ENCODE data around the gene HPCAL1. TPM values are rescaled to one million over a fixed set of nuclear protein-coding genes. Genes with fewer than 3 reads are reported as not detected.
A peak's percentile ranks its signal among the peaks of the same experiment; 100 is the strongest.

The HPCAL1 gene
- total and polyA plus RNA-seq, 8 donors: 58.1 to 108 (median 72.1) TPM

DNA sequence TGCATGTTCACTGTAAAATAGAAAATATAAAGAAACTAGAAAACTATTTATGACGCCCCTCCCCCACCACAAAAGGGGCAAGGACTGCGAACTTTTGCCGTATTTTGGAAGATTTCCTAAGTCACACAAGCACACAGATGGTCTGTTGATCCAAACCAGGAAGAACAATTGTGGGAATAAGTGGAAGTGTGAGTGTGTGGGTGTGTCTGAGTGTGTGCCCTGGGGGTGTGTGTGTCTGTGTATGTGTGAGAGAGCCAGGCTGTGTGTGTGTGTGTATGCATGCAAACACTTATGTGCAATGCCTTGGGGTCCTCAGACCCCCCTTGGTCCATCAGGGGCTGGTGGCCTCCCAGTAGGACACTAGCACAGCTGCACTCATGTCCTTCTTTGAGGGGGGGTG is 43.1 kb downstream of the HPCAL1 start:
- ATAC-seq: no peak
- intact Hi-C loops (cut with DNase I): no loop called here
- DNase-seq: peak in 1 of 4 donors; percentile 3
- no peaks in the 10 kb centered on the region for H3K36me3 ChIP-seq
- TF ChIP-seq, protein P1, sequence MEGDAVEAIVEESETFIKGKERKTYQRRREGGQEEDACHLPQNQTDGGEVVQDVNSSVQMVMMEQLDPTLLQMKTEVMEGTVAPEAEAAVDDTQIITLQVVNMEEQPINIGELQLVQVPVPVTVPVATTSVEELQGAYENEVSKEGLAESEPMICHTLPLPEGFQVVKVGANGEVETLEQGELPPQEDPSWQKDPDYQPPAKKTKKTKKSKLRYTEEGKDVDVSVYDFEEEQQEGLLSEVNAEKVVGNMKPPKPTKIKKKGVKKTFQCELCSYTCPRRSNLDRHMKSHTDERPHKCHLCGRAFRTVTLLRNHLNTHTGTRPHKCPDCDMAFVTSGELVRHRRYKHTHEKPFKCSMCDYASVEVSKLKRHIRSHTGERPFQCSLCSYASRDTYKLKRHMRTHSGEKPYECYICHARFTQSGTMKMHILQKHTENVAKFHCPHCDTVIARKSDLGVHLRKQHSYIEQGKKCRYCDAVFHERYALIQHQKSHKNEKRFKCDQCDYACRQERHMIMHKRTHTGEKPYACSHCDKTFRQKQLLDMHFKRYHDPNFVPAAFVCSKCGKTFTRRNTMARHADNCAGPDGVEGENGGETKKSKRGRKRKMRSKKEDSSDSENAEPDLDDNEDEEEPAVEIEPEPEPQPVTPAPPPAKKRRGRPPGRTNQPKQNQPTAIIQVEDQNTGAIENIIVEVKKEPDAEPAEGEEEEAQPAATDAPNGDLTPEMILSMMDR (IDR thresholded peaks at IDR 0.05): no peak
- no peak overlapping the region for H3K27ac ChIP-seq
- no peaks in the 10 kb centered on the region for H3K27me3 ChIP-seq
- peaks cover 20 to 88% of the 10 kb centered on the region in 2 donors for H3K4me1 ChIP-seq
- no peaks in the 10 kb centered on the region for H3K9me3 ChIP-seq
- no peak overlapping the region for H3K4me3 ChIP-seq

DNA sequence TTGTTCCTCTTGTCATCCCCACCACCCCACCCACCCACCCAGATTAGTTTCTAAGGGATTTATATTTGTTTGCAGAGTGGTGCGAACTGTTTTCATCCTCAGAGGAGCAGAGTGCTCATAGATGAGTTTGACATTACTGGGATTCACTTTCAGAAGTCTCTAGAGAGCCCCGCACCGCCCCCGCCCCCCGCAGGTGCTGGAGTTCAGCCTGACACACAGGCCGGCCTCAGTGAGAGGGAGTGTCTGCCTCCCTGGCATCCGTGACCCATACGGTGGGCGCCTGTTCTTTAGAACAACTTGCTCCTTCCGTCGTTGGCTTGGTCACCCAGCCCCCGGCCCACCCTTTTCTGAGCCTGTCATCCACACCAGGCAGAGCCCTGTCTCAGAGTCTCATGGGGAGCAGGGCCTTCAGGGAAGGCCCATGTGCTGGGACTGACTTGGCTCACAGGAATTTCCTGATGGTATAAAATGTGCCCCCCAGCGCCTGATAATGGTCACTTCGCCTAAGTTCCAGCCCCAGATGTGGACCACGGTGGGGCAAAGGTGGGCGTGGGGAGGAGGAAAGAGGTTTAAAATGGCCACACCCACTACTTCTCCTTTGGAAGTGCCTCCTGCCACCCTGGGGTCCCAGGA is 44.3 kb downstream of the HPCAL1 start:
- Histone ChIP-seq H3K36me3 (no peaks in the 10 kb centered on the region), H3K27ac (peak overlapping the region; percentile 45 to 70), H3K4me1 (peaks cover 18 to 86% of the 10 kb centered on the region in 2 donors), H3K9me3 (no peaks in the 10 kb centered on the region), H3K27me3 (no peaks in the 10 kb centered on the region), H3K4me3 (no peak overlapping the region)
- peak in 1 of 4 donors; percentile 69 for DNase-seq
- TF ChIP-seq, protein P1 (IDR thresholded peaks at IDR 0.05): no peak
- no peak for ATAC-seq
- intact Hi-C loops (cut with DNase I): no loop called here

DNA sequence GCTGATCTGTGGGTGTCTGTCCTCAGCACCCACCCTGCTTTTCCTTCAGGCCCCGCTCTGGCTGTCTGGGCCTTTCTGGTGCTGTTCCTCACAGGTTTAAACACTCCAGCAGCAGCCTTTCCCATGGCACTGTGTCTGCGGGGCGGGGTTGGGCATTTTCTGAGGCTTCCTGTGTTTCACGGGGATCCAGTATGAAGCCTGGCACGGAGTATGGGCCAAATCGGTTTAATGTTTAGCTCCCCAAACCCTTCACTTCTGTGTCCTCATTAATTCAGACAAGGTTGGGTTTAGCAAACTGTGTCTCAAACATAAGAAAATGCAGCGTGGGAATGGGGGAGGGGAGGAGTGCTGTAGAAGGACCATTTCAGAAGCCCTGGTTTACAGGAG is 44.9 kb downstream of the HPCAL1 start:
- Histone ChIP-seq H3K27ac (peak overlapping the region; percentile 45 to 70), H3K4me3 (no peak overlapping the region), H3K27me3 (no peaks in the 10 kb centered on the region), H3K36me3 (no peaks in the 10 kb centered on the region), H3K4me1 (peaks cover 15 to 81% of the 10 kb centered on the region in 2 donors), H3K9me3 (no peaks in the 10 kb centered on the region)
- intact Hi-C loops (cut with DNase I): no loop called here
- DNase-seq: peak in 2 of 4 donors; percentile 68 to 71
- TF ChIP-seq, protein P1 (IDR thresholded peaks at IDR 0.05): no peak
- ATAC-seq: peak; percentile 66

DNA sequence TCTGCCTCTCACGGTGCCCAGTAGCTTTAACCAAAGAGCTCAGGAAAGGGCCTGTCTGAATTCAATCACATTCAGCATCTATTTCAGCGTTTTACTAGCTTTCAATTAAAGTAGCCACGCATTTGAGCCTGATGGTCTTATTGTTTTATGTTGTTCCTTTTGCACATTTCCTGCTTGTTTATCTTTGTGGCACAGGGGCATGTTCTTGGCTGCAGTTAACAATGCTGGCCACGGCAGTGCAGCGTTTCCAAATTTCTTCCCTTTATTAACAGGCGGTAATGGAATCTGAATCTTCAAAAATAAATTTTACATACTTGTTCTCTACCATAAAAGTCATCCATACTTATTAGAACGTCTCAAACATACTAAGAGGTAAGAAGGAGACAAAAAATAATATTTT is 46.2 kb downstream of the HPCAL1 start:
- intact Hi-C loops (cut with DNase I): no loop called here
- TF ChIP-seq, protein P1 (IDR thresholded peaks at IDR 0.05): no peak
- no peaks in the 10 kb centered on the region for H3K9me3 ChIP-seq
- H3K27ac ChIP-seq: peak overlapping the region in 1 of 2 donors; percentile 45
- ATAC-seq (no peak), DNase-seq (no peak)
- peaks cover 15 to 69% of the 10 kb centered on the region in 2 donors for H3K4me1 ChIP-seq
- H3K4me3 ChIP-seq: no peak overlapping the region
- H3K36me3 ChIP-seq: peaks cover 0 to 3% of the 10 kb centered on the region in 2 donors
- no peaks in the 10 kb centered on the region for H3K27me3 ChIP-seq

DNA sequence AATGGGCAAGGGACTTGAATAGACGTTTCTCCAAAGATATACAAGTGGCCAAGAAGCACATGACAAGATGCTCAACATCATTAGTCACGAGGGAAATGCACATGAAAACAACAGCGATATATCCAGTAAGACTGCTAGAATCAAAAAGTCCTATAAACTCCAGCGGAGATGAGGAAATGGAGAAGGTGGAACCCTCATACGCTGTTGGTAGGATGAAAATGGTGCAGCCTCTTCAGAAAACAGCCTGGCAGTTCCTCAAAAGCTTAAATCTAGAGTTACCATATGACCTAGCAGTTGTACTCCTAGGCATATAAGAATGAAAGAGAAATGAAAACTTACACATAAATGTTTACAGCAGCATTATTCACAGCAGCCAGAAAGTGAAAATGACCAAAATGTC is 48.1 kb downstream of the HPCAL1 start:
- Histone ChIP-seq H3K4me3 (no peak overlapping the region), H3K36me3 (peaks cover 0 to 13% of the 10 kb centered on the region in 2 donors), H3K27me3 (no peaks in the 10 kb centered on the region), H3K27ac (no peak overlapping the region), H3K4me1 (peaks cover 15 to 51% of the 10 kb centered on the region in 2 donors), H3K9me3 (no peaks in the 10 kb centered on the region)
- ATAC-seq (no peak), DNase-seq (no peak)
- intact Hi-C loops (cut with DNase I): no loop called here
- TF ChIP-seq, protein P1 (IDR thresholded peaks at IDR 0.05): no peak

Data from left lung (tissue), 10 donors.